CD4-positive, alpha-beta memory T cell (primary cell): ENCODE data around the gene ADORA2A. TPM values are rescaled to one million over a fixed set of nuclear protein-coding genes. Genes with fewer than 3 reads are reported as not detected.

Experiments used
- CTCF ChIA-PET: fragments of 350-600 bp; sonication (Branson Sonifier 250); formaldehyde crosslinking; loops from one replicate; lab custom pipeline; 2021; ENCODE audit warnings: inconsistent platforms; ENCODE audit not compliant: partially characterized antibody; lab: Charles Lee
- POLR2A ChIA-PET: fragments of 350-600 bp; sonication (Branson Sonifier 250); formaldehyde crosslinking; loops from one replicate; lab custom pipeline; 2021; ENCODE audit not compliant: partially characterized antibody; lab: Charles Lee
- DNase-seq, 5 donors: peaks; one replicate each; pipeline versions ENCODE4 v3.0.0 to v3.0.0-alpha.2; 2020 to 2022; ENCODE audit warnings: mixed read lengths in 1 of 5
- H3K27ac ChIP-seq: one replicate; pipeline ENCODE4 v1.7.0; 2013; ENCODE audit warnings: low read depth, low read length
- H3K27me3 ChIP-seq: 2 replicates; pipeline ENCODE4 v1.7.0; 2013; ENCODE audit warnings: mild to moderate bottlenecking, low read length, moderate library complexity; ENCODE audit not compliant: insufficient read depth
- H3K36me3 ChIP-seq: 2 replicates; pipeline ENCODE4 v1.7.0; 2013; ENCODE audit warnings: mild to moderate bottlenecking, low read length, moderate library complexity; ENCODE audit not compliant: insufficient read depth
- H3K4me1 ChIP-seq: 2 replicates; pipeline ENCODE4 v1.7.0; 2013; ENCODE audit warnings: mild to moderate bottlenecking, low read length, moderate library complexity; ENCODE audit not compliant: insufficient read depth
- H3K4me3 ChIP-seq, 2 donors: one replicate each; pipeline ENCODE4 v1.7.0; 2013; ENCODE audit warnings: low read length in 2 of 2, mild to moderate bottlenecking in 1 of 2
- H3K9me3 ChIP-seq, 2 donors: one replicate each; pipeline ENCODE4 v1.7.0; 2013; ENCODE audit warnings: low read length in 2 of 2, control low read depth in 1 of 2; ENCODE audit not compliant: control insufficient read depth in 1 of 2
- H3K27ac Mint-ChIP-seq, 7 donors: one replicate each; pipeline ENCODE4 v1.8.0; 2020 to 2021; ENCODE audit warnings: mixed read lengths in 7 of 7, mild to moderate bottlenecking in 6 of 7, inconsistent platforms in 3 of 7, moderate library complexity in 3 of 7
- H3K27me3 Mint-ChIP-seq, 2 donors: one replicate each; pipeline ENCODE4 v1.8.0; 2020 to 2021; ENCODE audit warnings: mixed read lengths in 2 of 2
- H3K36me3 Mint-ChIP-seq, 2 donors: one replicate each; pipeline ENCODE4 v1.8.0; 2020 to 2021; ENCODE audit warnings: mixed read lengths in 2 of 2, inconsistent platforms in 1 of 2, mild to moderate bottlenecking in 1 of 2
- H3K4me1 Mint-ChIP-seq, 4 donors: one replicate each; pipeline ENCODE4 v1.8.0; 2020 to 2021; ENCODE audit warnings: mixed read lengths in 4 of 4, mild to moderate bottlenecking in 1 of 4
- H3K4me3 Mint-ChIP-seq, 8 donors: one replicate each; pipeline ENCODE4 v1.8.0; 2020 to 2021; ENCODE audit warnings: mixed read lengths in 8 of 8, mild to moderate bottlenecking in 7 of 8, moderate library complexity in 6 of 8, inconsistent platforms in 3 of 8
- H3K9me3 Mint-ChIP-seq, 8 donors: one replicate each; pipeline ENCODE4 v1.8.0; 2020 to 2021; ENCODE audit warnings: mixed read lengths in 8 of 8, mild to moderate bottlenecking in 5 of 8, inconsistent platforms in 3 of 8, moderate library complexity in 1 of 8
- intact Hi-C: fragments of 100-400 bp; cut with micrococcal nuclease; formaldehyde crosslinking; loops from one replicate; pipeline ENCODE4 v1.15.1; 2023
- polyA plus RNA-seq, 2 donors: library from polyadenylated mRNA; unstranded; fragments of 300-500 nt; fragmentation: Illumina TruSeq; gene quantifications; one replicate each; pipeline ENCODE4 v1.2.3, GENCODE V29; 2021
- total RNA-seq, 2 experiments: library from RNA; stranded (reverse); gene quantifications; one replicate each; pipeline ENCODE4 v1.2.3, GENCODE V29; 2021

ADORA2A gene
- total and polyA plus RNA-seq, 4 experiments from 2014 or later = 34.5 to 74.7 (median 50.8) TPM

DNA sequence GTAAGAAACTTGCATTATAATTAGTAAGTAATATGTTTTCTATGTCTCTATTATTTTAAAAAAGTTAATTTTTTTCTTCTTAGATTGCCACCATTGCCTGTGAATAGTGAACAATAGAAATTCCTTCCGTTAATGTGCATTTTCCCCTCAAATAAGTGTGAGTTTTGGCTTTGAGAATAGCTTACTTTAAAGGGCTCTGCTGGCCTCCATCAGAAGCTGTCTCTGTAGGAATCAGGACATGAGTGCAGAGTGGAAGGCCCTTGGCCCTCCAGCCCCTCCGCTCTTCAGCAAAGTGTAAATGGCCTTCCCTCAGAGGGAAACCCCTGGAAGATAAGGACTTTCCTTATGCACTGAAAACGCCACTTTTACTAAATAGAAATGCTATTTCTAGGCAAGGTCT is 24.1 kb upstream of the ADORA2A start:
- H3K27me3 Mint-ChIP-seq = no peaks in the 10 kb centered on the region
- H3K4me3 Mint-ChIP-seq = no peak overlapping the region
- H3K4me1 ChIP-seq = peaks cover 5% of the 10 kb centered on the region
- no peak overlapping the region for H3K4me3 ChIP-seq
- H3K27ac ChIP-seq = no peak overlapping the region
- H3K27me3 ChIP-seq = no peaks in the 10 kb centered on the region
- peak overlapping the region in 1 of 7 donors; percentile 77 for H3K27ac Mint-ChIP-seq
- CTCF ChIA-PET = no interaction called here
- H3K9me3 Mint-ChIP-seq = peaks cover 0 to 1% (median 0%) of the 10 kb centered on the region in 8 donors
- peaks cover 16 to 29% (median 24%) of the 10 kb centered on the region in 4 donors for H3K4me1 Mint-ChIP-seq
- no peak for DNase-seq
- peaks cover 9 to 35% of the 10 kb centered on the region in 2 donors for H3K36me3 Mint-ChIP-seq
- peaks cover 8% of the 10 kb centered on the region for H3K36me3 ChIP-seq
- intact Hi-C loops = no loop called here
- no peaks in the 10 kb centered on the region for H3K9me3 ChIP-seq
- POLR2A ChIA-PET = no interaction called here

DNA sequence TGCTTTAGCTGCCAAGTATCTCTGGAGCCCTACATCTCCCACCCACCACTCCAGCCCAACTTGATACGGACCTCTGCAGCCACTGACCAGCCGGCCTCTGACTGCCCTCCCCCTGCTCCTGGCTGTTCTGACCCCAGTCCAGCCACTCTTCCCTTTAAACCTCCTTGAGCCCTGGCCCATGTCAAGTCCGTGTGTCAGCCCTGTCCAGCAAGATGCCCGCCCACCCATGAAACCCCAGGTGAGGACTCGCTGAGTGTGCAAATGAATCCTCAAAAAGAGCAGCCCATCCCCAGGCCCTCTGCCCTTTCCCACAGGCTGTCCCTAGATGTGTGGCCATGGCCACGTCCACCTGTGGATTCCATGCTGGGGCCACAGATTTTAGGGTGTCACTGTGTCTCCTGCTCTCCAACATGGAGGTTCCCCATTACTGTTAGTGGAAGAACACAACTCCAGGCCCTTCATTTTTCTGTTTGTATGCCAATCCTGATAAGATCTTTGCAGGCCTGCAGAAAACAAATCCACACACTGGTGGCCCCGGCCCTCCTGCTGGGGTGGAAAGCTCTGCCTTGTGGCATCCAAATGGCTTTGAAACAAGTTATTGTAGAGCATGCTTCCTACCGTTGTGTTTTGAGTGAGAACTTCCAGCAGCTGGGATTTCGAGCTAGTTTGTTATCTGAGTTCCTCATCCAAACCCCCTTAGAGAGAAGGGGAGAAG is 22.7 kb upstream of the ADORA2A start:
- ChIA-PET CTCF (no interaction called here), POLR2A (no interaction called here)
- Mint-ChIP-seq H3K27me3 (no peaks in the 10 kb centered on the region), H3K9me3 (peaks cover 0 to 1% (median 0%) of the 10 kb centered on the region in 8 donors), H3K27ac (peak overlapping the region in 3 of 7 donors; percentile 19 to 61 (median 55)), H3K36me3 (peaks cover 9 to 34% of the 10 kb centered on the region in 2 donors), H3K4me1 (peaks cover 18 to 36% (median 24%) of the 10 kb centered on the region in 4 donors), H3K4me3 (no peak overlapping the region)
- Histone ChIP-seq H3K36me3 (peaks cover 8% of the 10 kb centered on the region), H3K27ac (no peak overlapping the region), H3K4me3 (no peak overlapping the region), H3K27me3 (no peaks in the 10 kb centered on the region), H3K4me1 (peaks cover 5% of the 10 kb centered on the region), H3K9me3 (no peaks in the 10 kb centered on the region)
- intact Hi-C loops = no loop called here
- DNase-seq = no peak

DNA sequence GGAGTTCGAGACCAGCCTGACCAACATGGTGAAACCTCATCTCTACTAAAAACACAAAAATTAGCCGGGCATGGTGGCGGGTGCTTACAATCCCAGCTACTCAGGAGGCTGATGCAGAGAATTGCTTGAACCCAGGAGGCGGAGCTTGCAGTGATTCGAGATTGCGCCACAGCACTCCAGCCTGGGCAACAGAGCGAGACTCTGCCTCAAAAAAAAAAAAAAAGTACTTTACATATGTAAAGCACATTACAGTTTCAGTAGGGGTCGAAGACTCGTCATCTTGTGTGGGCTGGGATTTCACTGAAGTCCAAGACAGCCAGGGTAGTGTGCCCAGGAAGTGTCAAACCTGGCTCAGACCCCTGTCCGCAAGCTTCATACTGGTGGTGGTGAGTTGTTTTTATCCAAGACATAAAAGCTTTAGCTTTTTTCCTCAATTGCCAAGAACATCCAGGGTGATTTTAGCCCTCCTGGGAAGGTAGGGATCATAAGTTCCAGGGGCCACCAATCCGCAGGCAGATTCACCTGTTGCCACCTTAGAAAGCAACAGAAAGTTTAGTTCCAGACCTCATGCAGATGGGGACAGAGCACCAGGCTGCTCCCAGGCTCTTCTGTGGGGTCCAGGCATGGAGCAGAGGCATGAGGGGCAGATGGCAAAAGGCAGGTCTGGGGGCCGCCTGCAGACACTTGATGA is 21.6 kb upstream of the ADORA2A start:
- H3K9me3 Mint-ChIP-seq = peaks cover 0 to 1% (median 0%) of the 10 kb centered on the region in 8 donors
- H3K27me3 Mint-ChIP-seq = no peaks in the 10 kb centered on the region
- peaks cover 13 to 33% (median 20%) of the 10 kb centered on the region in 4 donors for H3K4me1 Mint-ChIP-seq
- peaks cover 9 to 38% of the 10 kb centered on the region in 2 donors for H3K36me3 Mint-ChIP-seq
- H3K9me3 ChIP-seq = no peaks in the 10 kb centered on the region
- H3K27me3 ChIP-seq = no peaks in the 10 kb centered on the region
- POLR2A ChIA-PET = no interaction called here
- no peak overlapping the region for H3K4me3 Mint-ChIP-seq
- no peak overlapping the region for H3K27ac ChIP-seq
- peaks cover 10% of the 10 kb centered on the region for H3K4me1 ChIP-seq
- H3K36me3 ChIP-seq = peaks cover 8% of the 10 kb centered on the region
- CTCF ChIA-PET = no interaction called here
- DNase-seq = no peak
- H3K27ac Mint-ChIP-seq = peak overlapping the region in 3 of 7 donors; percentile 35 to 48 (median 47)
- intact Hi-C loops = no loop called here
- no peak overlapping the region for H3K4me3 ChIP-seq

- Histone ChIP-seq H3K4me3 (no peak overlapping the region), H3K27me3 (no peaks in the 10 kb centered on the region), H3K27ac (no peak overlapping the region), H3K36me3 (peaks cover 8% of the 10 kb centered on the region), H3K9me3 (no peaks in the 10 kb centered on the region), H3K4me1 (peaks cover 10% of the 10 kb centered on the region)
- Mint-ChIP-seq H3K36me3 (peaks cover 9 to 38% of the 10 kb centered on the region in 2 donors), H3K4me1 (peaks cover 8 to 24% (median 16%) of the 10 kb centered on the region in 4 donors), H3K9me3 (peaks cover 0 to 1% (median 0%) of the 10 kb centered on the region in 8 donors), H3K4me3 (no peak overlapping the region), H3K27ac (peak overlapping the region in 2 of 7 donors; percentile 35 to 76), H3K27me3 (no peaks in the 10 kb centered on the region)
- ChIA-PET CTCF (no interaction called here), POLR2A (no interaction called here)
- DNase-seq = no peak
- intact Hi-C loops = no loop called here
Observed at GRCh38 chr22:24406322-24407277, 20.8 kb upstream of the ADORA2A start.

- Mint-ChIP-seq H3K27ac (peak overlapping the region in 3 of 7 donors; percentile 15 to 70 (median 56)), H3K4me3 (no peak overlapping the region), H3K4me1 (peaks cover 8 to 24% (median 16%) of the 10 kb centered on the region in 4 donors), H3K27me3 (no peaks in the 10 kb centered on the region), H3K36me3 (peaks cover 9 to 39% of the 10 kb centered on the region in 2 donors), H3K9me3 (peaks cover 0 to under 1% (median 0%) of the 10 kb centered on the region in 8 donors)
- DNase-seq = no peak
- no peak overlapping the region for H3K4me3 ChIP-seq
- ChIA-PET CTCF (no interaction called here), POLR2A (no interaction called here)
- intact Hi-C loops = no loop called here
- no peak overlapping the region for H3K27ac ChIP-seq
- no peaks in the 10 kb centered on the region for H3K9me3 ChIP-seq
- peaks cover 10% of the 10 kb centered on the region for H3K4me1 ChIP-seq
- H3K27me3 ChIP-seq = no peaks in the 10 kb centered on the region
- H3K36me3 ChIP-seq = peaks cover 11% of the 10 kb centered on the region
Observed at GRCh38 chr22:24407278-24407665, 20.1 kb upstream of the ADORA2A start.

- no peak overlapping the region for H3K27ac ChIP-seq
- peaks cover 10% of the 10 kb centered on the region for H3K4me1 ChIP-seq
- CTCF ChIA-PET = no interaction called here
- POLR2A ChIA-PET = no interaction called here
- peak overlapping the region in 5 of 7 donors; percentile 37 to 88 (median 77) for H3K27ac Mint-ChIP-seq
- no peak overlapping the region for H3K4me3 Mint-ChIP-seq
- no peaks in the 10 kb centered on the region for H3K27me3 ChIP-seq
- H3K9me3 Mint-ChIP-seq = no peaks in the 10 kb centered on the region
- intact Hi-C loops = no loop called here
- H3K36me3 ChIP-seq = peaks cover 14% of the 10 kb centered on the region
- no peaks in the 10 kb centered on the region for H3K27me3 Mint-ChIP-seq
- no peak for DNase-seq
- H3K9me3 ChIP-seq = no peaks in the 10 kb centered on the region
- peaks cover 9 to 42% of the 10 kb centered on the region in 2 donors for H3K36me3 Mint-ChIP-seq
- H3K4me1 Mint-ChIP-seq = peaks cover 8 to 24% (median 16%) of the 10 kb centered on the region in 4 donors
- no peak overlapping the region for H3K4me3 ChIP-seq
Observed at GRCh38 chr22:24407884-24408283, 19.5 kb upstream of the ADORA2A start.
